Liver (tissue), 3 donors: ENCODE data around the gene ETFA.

Source experiments
- EGR1 ChIP-seq, 2 donors: IDR thresholded peaks; 2 replicates each; pipeline ENCODE4 v1.6.1; 2016 to 2018; ENCODE audit warnings: antibody characterized with exemption in 2 of 2, low read depth in 2 of 2
- FOXA1 ChIP-seq: IDR thresholded peaks from 2 replicates; pipeline ENCODE4 v1.6.1; 2016; ENCODE audit warnings: antibody characterized with exemption
- FOXA2 ChIP-seq: IDR thresholded peaks from 2 replicates; pipeline ENCODE4 v1.6.1; 2016; ENCODE audit warnings: antibody characterized with exemption
- GABPA ChIP-seq, 2 donors: IDR thresholded peaks in 1 of 2; conservative IDR thresholded peaks in 1 of 2; 2 replicates each; pipeline ENCODE4 v1.6.1; 2016; ENCODE audit warnings: antibody characterized with exemption in 2 of 2, mild to moderate bottlenecking in 1 of 2, moderate library complexity in 1 of 2
- HNF4G ChIP-seq: IDR thresholded peaks from 2 replicates; pipeline ENCODE4 v1.6.1; 2016; ENCODE audit warnings: antibody characterized with exemption
- SP1 ChIP-seq: IDR thresholded peaks from 2 replicates; pipeline ENCODE4 v1.6.1; 2018; ENCODE audit warnings: antibody characterized with exemption, mild to moderate bottlenecking
- TAF1 ChIP-seq: conservative IDR thresholded peaks from 2 replicates; pipeline ENCODE4 v1.6.1; 2016; ENCODE audit warnings: antibody characterized with exemption, mild to moderate bottlenecking
- YY1 ChIP-seq: IDR thresholded peaks from 2 replicates; pipeline ENCODE4 v1.6.1; 2016; ENCODE audit warnings: antibody characterized with exemption, mild to moderate bottlenecking
- TF ChIP-seq, protein P1 (sequence below): fragments of 150-350 bp; IDR thresholded peaks from 2 replicates; pipeline ENCODE4 v1.5.1; 2017; ENCODE audit warnings: improper control_type of control experiment, low read depth, low read length; ENCODE audit not compliant: missing input control
- TF ChIP-seq, protein P2 (sequence below): IDR thresholded peaks from 2 replicates; pipeline ENCODE4 v1.6.1; 2016; ENCODE audit warnings: antibody characterized with exemption
- TF ChIP-seq, protein P3 (sequence below): IDR thresholded peaks from 2 replicates; pipeline ENCODE4 v1.6.1; 2016; ENCODE audit warnings: antibody characterized with exemption
- TF ChIP-seq, protein P4 (sequence below): IDR thresholded peaks from 2 replicates; pipeline ENCODE4 v1.6.1; 2016; ENCODE audit warnings: antibody characterized with exemption
- donor health status: healthy.
- donor health status: healthy.

DNA sequence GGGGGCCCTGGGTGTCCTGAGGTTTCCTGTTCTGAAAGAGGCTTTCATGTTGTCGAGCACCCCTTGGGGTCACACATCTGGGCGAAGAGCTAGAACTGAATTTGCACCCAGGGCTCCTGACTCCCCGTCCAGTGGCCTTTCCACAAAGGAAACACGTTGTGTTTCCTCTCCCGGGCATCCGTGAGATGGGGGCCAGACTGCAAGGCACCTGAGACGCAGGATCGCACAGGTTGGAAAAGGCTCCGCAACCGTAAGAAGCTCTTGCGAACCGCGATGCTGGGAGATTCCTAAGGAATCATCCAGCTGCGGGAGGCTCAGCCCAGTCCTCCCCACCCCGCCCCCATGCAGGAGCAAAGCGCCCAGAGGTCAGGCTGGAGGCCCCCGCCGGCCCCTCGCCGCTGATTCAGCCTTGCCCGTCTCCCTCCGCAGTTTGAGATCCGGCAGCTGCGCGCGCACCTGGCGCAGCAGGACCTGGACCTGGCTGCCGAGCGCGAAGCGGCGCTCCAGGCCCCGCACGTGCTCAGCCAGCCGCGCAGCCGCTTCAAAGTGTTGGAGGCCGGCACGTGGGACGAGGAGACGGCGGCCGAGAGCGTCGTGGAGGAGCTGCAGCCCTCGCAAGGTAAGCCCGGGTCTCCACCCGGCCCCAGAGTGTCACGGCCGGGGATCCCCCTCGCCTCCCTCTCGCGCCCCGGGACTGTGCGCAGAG lies 119.6 kb downstream of the ETFA start:
- TF ChIP-seq, protein P1, sequence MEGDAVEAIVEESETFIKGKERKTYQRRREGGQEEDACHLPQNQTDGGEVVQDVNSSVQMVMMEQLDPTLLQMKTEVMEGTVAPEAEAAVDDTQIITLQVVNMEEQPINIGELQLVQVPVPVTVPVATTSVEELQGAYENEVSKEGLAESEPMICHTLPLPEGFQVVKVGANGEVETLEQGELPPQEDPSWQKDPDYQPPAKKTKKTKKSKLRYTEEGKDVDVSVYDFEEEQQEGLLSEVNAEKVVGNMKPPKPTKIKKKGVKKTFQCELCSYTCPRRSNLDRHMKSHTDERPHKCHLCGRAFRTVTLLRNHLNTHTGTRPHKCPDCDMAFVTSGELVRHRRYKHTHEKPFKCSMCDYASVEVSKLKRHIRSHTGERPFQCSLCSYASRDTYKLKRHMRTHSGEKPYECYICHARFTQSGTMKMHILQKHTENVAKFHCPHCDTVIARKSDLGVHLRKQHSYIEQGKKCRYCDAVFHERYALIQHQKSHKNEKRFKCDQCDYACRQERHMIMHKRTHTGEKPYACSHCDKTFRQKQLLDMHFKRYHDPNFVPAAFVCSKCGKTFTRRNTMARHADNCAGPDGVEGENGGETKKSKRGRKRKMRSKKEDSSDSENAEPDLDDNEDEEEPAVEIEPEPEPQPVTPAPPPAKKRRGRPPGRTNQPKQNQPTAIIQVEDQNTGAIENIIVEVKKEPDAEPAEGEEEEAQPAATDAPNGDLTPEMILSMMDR: no peak
- no peak for TF ChIP-seq SP1
- no peak for TF ChIP-seq HNF4G
- TF ChIP-seq GABPA (IDR thresholded peaks at IDR 0.05 in 1 of 2, conservative IDR thresholded peaks at IDR 0.05 in 1 of 2): no peak
- TF ChIP-seq, protein P2, sequence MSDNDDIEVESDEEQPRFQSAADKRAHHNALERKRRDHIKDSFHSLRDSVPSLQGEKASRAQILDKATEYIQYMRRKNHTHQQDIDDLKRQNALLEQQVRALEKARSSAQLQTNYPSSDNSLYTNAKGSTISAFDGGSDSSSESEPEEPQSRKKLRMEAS: no peak
- no peak for TF ChIP-seq EGR1 (IDR thresholded peaks at IDR 0.05; ENCODE audit: low read depth in 2 of 2)
- TF ChIP-seq FOXA1: no peak
- no peak for TF ChIP-seq TAF1
- no peak for TF ChIP-seq FOXA2
- TF ChIP-seq, protein P3, sequence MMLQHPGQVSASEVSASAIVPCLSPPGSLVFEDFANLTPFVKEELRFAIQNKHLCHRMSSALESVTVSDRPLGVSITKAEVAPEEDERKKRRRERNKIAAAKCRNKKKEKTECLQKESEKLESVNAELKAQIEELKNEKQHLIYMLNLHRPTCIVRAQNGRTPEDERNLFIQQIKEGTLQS: no peak
- no peak for TF ChIP-seq YY1
- TF ChIP-seq, protein P4, sequence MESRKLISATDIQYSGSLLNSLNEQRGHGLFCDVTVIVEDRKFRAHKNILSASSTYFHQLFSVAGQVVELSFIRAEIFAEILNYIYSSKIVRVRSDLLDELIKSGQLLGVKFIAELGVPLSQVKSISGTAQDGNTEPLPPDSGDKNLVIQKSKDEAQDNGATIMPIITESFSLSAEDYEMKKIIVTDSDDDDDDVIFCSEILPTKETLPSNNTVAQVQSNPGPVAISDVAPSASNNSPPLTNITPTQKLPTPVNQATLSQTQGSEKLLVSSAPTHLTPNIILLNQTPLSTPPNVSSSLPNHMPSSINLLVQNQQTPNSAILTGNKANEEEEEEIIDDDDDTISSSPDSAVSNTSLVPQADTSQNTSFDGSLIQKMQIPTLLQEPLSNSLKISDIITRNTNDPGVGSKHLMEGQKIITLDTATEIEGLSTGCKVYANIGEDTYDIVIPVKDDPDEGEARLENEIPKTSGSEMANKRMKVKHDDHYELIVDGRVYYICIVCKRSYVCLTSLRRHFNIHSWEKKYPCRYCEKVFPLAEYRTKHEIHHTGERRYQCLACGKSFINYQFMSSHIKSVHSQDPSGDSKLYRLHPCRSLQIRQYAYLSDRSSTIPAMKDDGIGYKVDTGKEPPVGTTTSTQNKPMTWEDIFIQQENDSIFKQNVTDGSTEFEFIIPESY: no peak
